Hematopoietic multipotent progenitor cell treated with erythropoietin and hydrocortisone succinate and interleukin-3 and kit ligand, for 17 days (in vitro differentiated cells): ENCODE measurements around the gene SCFD1.
"Not testable (repeated sequence)": the region's sequence is repeated elsewhere in the genome, so short reads cannot be mapped to it uniquely, and the experiment has no call there.

Source experiments
- DNase-seq: peaks from one replicate; pipeline ENCODE4 v3.0.0-alpha.2; 2015; ENCODE audit warnings: low spot score

The SCFD1 gene

DNA sequence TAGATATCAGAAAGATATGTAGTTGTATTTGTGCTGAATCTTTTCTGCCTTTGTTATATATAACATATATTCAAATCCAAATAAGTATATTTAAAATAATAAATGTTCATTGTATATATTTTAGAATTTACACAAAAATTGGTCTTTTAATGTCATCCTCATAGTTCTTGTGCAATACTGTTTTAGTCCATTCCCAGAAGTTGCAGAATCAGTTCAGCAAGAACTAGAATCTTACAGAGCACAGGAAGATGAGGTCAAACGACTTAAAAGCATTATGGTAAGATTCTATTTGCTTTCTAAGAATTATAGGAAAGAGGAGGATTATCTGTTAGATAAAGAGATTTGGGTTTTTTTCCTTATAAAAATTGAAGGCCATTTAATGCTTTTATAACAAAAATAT lies 51.0 kb downstream of the SCFD1 start:
- no peak for DNase-seq

DNA sequence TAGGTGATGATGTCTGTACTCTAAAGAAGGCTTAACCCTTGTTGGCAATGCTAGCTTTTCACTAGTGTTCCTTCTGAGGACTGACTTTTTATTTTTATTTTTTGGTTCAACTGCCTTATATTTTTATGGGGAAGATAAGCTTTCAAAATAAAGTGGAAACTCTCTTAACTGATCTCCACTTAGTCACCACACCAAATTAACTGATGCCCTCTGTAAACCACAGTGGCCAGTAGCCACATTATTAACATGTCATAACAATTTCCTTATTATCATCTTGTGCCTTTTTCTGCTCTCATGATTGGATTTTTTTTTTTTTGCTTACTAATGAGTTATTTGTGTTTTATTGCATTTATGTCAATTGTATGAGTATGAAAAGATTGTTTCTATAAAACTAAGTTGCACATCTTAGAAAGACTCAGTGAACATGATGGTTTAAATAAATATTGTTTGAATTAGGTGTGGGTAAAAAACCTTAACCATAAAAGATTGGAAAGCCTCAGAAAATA lies 56.9 kb downstream of the SCFD1 start:
- DNase-seq: no peak

DNA sequence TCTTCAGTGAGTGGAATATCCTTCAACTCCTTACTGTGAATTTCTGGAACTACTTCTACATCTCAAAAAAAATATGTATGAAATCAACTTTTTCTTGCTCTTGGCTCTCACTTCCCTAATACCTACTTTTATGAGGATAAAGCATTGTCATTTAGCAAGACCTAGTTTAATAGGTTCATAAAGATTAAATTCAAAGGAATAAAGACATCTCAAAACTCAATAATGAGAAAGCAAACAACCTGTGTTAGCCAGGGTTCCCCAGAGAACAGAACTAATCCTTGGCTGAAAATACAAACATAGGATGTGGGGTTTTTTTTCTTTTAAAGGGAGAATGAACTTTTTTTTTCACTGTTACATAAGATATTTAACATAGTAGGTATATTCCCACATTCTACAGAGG lies 57.9 kb downstream of the SCFD1 start:
- DNase-seq: no peak

DNA sequence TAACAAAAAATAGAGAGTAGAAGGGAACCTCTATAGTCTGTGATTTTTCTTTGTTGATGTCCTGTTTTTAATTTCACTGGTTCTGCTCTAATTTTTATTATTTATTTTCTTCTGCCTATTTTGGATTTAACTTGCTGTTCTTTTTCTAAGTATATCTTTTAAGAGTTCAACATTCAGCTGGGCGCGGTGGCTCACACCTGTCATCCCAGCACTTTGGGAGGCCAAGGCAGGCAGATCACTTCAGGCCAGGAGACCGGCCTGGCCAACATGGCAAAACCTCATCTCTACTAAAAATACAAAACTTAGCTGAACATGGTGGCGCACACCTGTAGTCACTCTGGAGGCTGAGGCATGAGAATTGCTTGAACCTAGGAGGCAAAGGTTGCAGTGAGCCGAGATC lies 58.7 kb downstream of the SCFD1 start:
- DNase-seq: not testable (repeated sequence)

DNA sequence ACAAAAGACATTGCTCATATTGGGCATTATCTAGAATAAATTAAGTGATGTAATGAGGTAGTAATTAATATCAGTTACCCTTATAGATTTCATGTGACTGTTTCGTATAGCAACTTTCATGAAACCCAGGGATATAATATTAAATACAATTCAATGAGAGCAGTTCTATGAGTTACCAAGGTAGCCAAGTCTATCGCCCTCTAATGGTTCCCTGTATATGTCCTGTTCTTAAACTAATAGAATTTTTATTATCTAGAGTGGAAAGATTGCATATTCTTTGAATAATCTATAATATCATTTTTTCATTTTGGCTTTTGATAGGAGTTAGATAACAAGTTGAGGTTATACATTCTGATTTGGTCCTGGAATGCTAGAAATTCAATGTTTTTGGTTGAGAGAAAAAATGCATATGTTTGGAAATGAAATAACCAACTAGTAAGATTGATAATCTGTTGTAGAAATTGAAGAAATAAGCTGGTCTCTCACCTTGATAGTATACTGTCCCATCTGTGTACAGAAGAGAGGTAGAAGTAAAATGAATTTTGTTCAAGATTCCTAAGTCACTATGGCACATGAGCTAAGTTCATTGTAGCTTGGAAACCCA lies 59.7 kb downstream of the SCFD1 start:
- DNase-seq: peak; percentile 13

DNA sequence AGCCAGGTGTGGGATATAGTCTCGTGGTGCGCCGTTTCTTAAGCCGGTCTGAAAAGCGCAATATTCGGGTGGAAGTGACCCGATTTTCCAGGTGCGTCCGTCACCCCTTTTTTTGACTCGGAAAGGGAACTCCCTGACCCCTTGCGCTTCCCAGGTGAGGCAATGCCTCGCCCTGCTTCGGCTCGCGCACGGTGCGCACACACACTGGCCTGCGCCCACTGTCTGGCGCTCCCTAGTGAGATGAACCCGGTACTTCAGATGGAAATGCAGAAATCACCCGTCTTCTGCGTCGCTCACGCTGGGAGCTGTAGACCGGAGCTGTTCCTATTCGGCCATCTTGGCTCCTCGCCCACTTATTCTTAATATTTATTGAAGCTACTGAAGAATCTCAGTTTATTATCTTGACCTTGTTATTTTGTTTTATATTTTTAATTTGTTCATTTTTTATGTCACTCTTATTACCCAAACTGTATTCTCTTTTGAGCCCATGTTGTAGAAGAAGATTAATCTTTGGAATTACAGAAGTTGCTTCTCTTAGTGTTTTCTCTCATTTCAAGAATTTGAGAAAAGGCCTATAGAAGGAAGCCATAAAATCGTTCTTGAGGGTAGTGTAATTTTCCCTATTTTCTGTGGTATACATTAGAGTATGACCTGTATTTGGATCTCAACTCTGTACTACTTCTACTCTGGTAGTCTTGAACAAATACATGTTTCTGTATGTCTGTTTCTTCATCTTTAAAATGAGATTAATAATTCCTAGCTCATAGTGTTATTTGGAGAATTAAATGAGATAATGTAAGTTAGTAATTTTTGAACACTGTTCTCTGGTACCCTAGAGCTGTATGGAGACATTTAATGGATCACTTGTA lies 68.6 kb downstream of the SCFD1 start:
- DNase-seq: peak; percentile 43

DNA sequence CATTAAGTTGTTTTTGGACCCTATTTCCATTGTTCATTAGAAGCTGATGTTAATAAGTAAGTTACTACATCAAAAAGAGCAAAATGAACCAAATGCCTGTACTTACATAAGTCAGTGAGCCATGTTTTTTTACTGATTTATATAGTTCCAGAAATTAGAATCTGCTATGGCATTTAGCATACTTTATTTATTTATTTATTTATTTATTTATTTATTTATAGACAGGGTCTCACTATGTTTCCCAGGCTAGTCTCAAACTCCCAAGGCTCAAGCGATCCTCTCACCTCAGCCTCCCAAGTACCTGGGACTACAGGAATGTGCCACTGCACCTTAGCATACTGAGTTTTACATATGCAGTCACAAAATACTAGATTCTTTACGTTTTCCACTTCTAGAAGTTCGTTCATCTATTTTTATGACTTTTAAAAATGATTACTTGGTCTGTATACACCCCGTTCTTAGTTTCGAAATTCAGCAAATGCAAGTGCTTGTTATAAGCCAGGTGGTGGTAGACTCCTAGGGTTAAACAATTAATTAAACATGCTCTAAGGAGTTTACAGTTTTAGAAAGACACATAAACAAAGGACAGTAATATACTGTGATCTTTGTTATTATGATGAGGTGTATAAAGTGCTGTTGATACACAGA lies 69.8 kb downstream of the SCFD1 start:
- no peak for DNase-seq

DNA sequence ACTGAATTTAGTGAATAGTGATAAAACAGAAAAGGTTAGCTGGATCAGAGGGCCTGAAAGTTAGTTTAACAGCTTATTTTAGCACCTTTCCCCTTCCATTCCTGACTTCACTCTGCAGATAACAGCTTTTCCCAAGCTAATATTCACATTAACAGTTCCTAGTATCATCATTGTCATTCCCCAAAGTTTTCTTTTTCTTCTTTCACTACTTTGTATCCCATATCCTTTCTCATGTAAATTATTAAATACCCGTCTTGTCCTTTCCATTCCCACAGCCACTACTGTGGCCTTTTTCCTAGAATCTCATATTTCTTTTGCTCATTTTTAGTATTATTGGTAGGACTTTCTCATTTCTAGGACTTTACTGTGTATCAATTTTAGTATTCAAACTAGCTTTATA lies 70.5 kb downstream of the SCFD1 start:
- no peak for DNase-seq

DNA sequence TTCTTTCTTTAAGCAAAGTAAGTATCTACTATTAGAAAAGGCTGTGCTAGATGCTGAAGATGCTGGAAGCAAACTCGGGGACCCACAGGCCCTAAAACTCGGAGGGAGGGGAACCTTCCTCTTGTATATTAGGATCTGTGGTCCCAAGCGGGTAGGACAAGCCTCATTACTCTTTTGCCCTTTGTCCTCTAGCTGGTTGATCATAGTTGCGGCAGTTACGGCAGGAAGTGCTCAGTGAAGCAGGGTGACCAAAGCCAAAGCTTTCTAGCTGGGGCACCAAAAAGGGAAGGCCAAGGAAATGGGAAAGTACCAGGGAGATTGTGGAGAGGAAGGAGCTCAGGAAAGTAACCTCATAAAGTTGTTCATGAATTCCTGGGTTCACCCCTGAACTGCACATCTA lies 76.3 kb downstream of the SCFD1 start:
- no peak for DNase-seq

DNA sequence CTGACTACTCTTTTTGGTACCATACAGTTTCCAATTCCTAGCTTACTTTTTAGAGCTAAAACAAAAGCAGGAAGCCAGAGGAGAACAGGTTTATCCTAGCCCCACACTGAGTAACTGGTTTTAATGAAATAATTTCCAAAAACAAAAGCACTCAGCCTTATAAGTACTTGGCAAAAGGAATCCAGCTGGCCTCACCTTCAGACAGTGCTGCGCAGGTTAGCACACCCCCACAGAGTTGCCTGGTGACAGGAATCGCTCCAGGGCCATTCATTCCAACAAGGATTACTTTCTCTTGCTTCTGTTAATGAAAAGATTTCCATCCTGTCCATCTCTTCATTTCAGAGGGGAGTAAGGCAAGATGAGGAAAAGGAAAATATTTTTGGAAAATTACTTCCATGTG lies 84.6 kb downstream of the SCFD1 start:
- no peak for DNase-seq

DNA sequence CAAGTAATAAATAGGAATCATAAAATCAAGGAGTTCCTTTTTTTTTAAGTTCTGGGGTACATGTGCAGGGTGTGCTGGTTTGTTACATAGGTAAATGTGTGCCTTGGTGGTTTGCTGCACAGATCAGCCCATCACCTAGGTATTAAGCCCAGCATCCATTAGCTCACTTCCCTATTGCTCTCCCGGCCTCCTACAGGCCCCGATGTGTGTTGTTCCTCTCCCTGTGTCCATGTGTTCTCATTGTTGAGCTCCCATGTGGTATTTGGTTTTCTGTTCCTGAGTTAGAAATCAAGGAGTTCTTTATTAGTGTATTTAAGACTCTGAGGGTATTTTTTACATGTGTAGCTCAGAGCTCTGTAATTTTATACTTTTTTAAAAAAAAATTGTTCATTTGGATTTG lies 86.0 kb downstream of the SCFD1 start:
- no peak for DNase-seq

DNA sequence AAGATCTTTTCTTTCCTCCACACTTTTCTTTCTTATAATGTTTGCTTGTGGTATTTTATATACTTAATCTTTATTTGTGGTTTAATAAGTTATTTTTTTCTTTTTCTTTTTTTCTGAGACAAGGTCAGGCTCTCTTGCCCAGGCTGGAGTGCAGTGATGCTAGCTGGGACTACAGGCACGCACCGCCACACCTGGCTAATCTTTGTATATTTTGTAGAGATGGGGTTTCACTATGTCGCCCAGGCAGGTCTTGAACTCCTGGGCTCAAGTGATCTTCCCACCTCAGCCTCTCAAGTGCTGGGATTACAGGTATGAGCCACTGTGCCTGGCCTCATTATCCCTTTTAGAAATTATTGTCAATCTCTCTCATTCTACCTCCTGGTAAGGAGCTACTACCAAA lies 87.1 kb downstream of the SCFD1 start:
- DNase-seq: no peak

DNA sequence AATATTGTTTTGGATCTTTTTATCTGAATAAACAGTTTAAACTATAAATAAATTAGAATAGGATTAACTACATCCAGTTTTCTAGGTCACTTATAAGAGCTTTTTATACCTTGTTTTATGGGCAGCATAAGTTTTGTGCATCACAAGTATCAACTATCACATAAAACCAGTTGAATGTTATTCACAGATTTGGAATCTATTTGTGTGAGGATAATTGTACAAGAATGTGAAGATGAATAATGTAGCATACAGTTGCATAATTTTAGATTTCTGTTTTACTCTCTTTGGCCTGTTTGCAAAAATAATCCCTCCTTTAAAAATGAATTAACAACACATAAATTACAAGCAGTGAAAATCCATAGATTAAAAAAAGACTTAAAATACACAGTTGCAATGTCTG lies 88.8 kb downstream of the SCFD1 start:
- no peak for DNase-seq

DNA sequence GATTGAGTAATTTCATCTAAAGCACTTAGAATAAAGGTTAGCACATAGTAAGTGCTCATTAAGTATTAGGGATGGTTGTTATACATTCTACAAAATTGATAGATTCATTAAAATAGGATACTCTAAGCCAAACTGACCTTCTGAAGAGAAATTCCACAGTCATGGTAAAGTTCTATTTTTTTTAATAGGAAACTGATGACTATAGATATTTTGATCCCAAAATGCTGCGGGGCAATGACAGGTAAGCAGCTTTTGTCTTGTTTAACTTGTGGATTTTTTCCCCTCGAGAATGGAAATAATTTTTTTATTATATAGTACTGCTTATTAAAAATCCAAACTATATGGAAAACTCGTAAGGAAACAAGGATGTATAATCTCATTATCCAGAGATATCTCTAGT lies 97.0 kb downstream of the SCFD1 start:
- DNase-seq: no peak

DNA sequence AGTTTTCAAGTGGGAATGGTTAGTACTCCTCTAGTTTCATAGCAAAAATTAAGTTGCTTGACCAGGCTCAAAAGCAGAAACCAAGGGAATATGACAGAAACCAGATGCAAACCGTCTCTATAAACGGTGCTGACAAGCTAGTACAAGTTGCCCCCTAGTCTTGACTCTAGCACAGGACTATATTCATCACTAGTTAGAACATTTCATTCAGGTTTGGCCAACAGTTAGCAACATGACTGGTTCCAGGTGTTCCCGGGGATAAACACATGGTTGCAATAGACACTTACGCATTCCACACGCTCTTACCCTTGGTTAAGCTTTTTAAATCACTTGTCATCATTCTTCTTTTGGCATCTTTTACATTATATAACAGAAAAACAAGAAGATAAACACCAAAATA lies 103.6 kb downstream of the SCFD1 start:
- DNase-seq: no peak

DNA sequence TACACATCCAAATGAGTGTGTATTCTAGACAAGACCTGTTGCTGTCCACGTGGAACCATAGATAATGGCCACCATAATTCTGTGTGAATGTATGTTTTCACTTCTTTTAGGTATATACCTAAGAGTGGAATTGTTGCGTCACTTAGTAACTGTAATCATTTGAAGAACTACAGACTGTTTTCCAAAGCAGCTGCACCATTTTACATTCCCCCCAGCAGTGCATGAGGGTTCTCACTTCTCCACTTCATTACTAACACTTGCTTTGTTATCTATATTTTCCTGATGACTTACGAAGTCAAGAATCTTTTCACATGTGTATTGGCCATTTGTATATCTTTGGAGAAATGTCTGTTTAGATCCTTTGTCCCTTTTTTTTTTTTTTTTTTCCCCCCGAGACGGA lies 106.4 kb downstream of the SCFD1 start:
- DNase-seq: no peak

DNA sequence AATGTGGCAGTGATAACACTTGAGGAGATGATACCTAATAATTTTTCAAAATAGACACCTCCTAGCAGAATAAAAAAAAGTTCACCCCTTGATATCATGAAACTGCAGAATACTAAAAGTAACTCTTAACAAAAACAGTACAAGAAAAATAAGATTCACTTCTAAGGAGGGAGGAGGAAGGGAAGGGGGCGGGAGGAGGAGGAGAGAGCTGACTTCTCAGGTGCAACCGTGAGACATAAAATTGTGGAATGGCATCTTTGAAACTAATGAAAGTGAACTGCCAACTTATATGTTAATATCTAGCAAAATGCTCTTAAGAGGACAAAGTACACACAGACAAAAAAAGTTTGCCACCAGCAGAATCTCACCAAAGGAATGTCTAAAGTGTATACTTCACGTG lies 115.8 kb downstream of the SCFD1 start:
- DNase-seq: no peak

DNA sequence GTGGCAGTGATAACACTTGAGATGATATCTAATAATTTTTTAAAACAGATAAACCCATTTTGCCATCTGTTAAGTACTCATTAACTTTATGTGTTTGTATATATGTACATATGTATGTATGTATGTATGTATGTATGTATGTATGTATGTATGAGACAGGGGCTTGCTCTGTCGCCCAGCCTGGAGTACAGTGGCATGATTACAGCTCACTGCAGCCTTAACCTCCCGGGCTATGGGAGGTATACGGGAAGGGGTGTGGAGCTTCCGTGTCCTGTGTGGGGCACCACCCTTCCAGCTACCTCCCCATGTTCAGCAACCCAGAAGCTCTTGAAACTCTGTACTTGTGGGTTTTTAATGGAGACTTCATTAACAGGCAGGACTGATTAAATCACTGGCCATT lies 116.9 kb downstream of the SCFD1 start:
- DNase-seq: no peak

DNA sequence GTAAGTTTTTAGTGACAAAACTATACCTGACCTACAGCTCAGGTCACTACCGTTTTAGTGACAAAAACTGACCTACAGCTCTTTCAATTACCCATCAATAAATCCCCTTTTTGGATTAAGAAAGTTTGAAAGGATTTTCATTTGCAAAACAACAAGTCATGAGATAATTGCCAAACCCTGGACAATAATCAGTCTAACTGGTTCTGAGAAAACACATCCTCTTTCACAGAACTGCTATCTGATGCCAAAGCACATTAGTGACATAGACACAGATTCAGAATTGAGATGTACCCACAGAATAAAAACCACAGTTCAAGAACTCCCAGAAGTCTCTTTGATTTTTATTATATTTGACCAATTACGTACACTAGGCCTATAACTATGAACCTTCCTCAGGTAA lies 126.2 kb downstream of the SCFD1 start:
- no peak for DNase-seq

DNA sequence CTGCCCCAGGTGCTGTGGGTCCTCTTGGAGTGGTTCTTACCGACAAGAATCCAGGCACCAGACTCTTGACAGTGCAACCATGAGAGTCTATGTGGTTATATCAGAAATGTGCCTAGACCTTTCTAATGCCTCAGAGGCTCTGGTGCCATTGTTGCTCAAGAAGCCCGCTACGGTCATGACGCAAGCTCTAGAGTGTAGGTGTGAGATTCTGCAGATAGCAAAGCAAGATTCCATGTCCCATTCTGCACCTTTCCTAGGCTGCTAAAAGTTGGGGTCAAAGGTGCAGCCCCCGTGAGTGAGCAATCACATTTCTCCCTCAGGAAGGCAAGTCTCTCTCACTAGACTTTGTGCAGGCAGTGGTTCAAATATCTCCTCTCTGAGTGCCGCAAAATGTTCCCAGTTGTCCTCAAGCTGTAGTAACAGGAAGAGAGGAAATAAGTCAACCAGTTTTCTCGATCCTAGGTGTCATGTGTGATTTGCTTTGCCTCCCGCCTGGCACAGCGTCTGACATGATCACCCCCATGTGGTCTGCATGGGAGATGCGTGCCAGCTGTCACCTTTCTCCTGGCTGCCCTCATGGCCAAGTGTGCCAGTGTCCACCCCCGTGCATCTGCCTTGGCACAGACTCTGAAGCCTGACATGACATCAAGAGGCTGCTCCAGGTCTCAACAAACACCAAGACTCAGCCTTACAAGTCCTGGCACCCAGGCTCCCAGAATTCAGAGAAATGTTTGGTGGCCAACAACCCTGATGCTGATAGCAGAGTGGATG lies 129.7 kb downstream of the SCFD1 start:
- DNase-seq: no peak

DNA sequence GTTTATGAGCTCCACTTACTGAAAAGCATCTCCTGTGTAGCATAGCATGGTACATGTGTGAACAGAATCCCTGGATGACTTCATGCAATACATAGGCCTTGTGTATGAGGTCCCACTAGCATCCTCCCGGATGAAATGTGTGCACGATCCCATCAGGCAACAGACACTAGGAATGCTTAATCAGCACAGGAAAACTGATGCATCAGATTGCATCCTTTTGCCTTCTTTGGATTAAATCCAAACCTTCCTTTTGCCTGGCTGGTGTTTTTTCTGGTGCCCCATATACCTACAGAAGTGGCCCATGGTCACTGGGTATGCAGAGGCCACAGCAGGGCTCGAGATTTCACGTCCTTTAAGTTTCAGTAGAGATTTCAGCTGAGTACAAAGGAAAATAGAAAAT lies 131.3 kb downstream of the SCFD1 start:
- DNase-seq: no peak

DNA sequence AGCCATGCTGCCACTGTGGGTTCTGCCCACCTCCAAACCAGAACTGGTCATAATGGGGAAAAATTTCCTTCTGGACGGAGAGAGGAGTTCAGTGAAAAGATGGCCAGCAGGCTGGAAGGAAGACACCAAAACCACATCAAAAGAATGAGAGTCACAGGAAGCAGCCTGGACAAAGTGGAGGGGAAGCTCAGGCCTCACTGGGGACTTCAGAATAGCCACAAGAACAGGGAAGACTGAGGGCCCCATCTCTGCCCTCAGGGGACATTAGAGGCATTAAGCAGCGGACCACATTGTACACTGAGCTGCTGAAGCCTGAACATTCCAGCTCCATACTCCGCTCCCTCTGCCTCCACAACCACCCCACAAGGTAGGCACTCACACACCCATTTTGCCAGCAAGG lies 132.7 kb downstream of the SCFD1 start:
- DNase-seq: no peak
